Neural progenitor cell (in vitro differentiated cells): ENCODE data around the gene ELOVL6. TPM values are rescaled to one million over a fixed set of nuclear protein-coding genes. Genes with fewer than 3 reads are reported as not detected.
"Not testable (repeated sequence)": the region's sequence is repeated elsewhere in the genome, so short reads cannot be mapped to it uniquely, and the experiment has no call there.

Experiments
- DNase-seq: peaks from one replicate; pipeline ENCODE4 v3.0.0-alpha.2; 2016; ENCODE audit warnings: low spot score
- H2AFZ ChIP-seq: fragments of 200-600 bp; sonication (generic); replicated peaks from 2 replicates; pipeline ENCODE4 v1.6.1; 2016; ENCODE audit warnings: antibody characterized with exemption
- H3F3A ChIP-seq: fragments of 200-600 bp; sonication (generic); 2 replicates; pipeline ENCODE4 v1.6.1; 2016; ENCODE audit warnings: antibody characterized with exemption, low read depth
- H3K27ac ChIP-seq: fragments of 200-600 bp; sonication (generic); 2 replicates; pipeline ENCODE4 v1.5.1; 2016; ENCODE audit warnings: mild to moderate bottlenecking
- H3K27me3 ChIP-seq: fragments of 200-600 bp; sonication (generic); 2 replicates; pipeline ENCODE4 v1.6.1; 2016; ENCODE audit warnings: mild to moderate bottlenecking, moderate library complexity
- H3K36me3 ChIP-seq: fragments of 200-600 bp; sonication (generic); 2 replicates; pipeline ENCODE4 v1.5.1; 2016
- H3K4me1 ChIP-seq: fragments of 200-600 bp; sonication (generic); 2 replicates; pipeline ENCODE4 v1.6.1; 2016; ENCODE audit warnings: mixed run types
- H3K4me2 ChIP-seq: fragments of 200-600 bp; sonication (generic); 2 replicates; pipeline ENCODE4 v1.6.1; 2016
- H3K4me3 ChIP-seq: fragments of 200-600 bp; sonication (generic); 2 replicates; pipeline ENCODE4 v1.5.1; 2016
- H3K79me2 ChIP-seq: fragments of 200-600 bp; sonication (generic); 2 replicates; pipeline ENCODE4 v1.6.1; 2016; ENCODE audit warnings: low read depth
- H3K9ac ChIP-seq: fragments of 200-600 bp; sonication (generic); 2 replicates; pipeline ENCODE4 v1.6.1; 2016
- H3K9me3 ChIP-seq: fragments of 200-600 bp; sonication (generic); 2 replicates; pipeline ENCODE4 v1.5.1; 2016; ENCODE audit warnings: low read depth
- H4K20me1 ChIP-seq: fragments of 200-600 bp; sonication (generic); 2 replicates; pipeline ENCODE4 v1.6.1; 2016; ENCODE audit warnings: low read depth
- H3K27ac Mint-ChIP-seq: 3 replicates; pipeline ENCODE4 v1.8.0; 2021; ENCODE audit warnings: mixed read lengths
- H3K27me3 Mint-ChIP-seq: 2 replicates; pipeline ENCODE4 v1.8.0; 2022; ENCODE audit warnings: low read depth, mild to moderate bottlenecking, inconsistent platforms, moderate library complexity, mixed read lengths; ENCODE audit not compliant: insufficient read depth
- H3K36me3 Mint-ChIP-seq: 3 replicates; pipeline ENCODE4 v1.8.0; 2021; ENCODE audit warnings: mixed read lengths
- H3K4me1 Mint-ChIP-seq: 3 replicates; pipeline ENCODE4 v1.8.0; 2021; ENCODE audit warnings: mixed read lengths
- H3K4me3 Mint-ChIP-seq: 3 replicates; pipeline ENCODE4 v1.8.0; 2021; ENCODE audit warnings: mild to moderate bottlenecking, moderate library complexity, mixed read lengths
- H3K9me3 Mint-ChIP-seq: 3 replicates; pipeline ENCODE4 v1.8.0; 2020; ENCODE audit warnings: mixed read lengths
- EZH2 ChIP-seq: fragments of 200-600 bp; sonication (generic); IDR thresholded peaks from 2 replicates; pipeline ENCODE4 v1.6.1; 2017; ENCODE audit warnings: antibody characterized with exemption, mild to moderate bottlenecking, moderate library complexity
- EZH2phosphoT487 ChIP-seq: fragments of 200-600 bp; sonication (generic); IDR thresholded peaks from 2 replicates; pipeline ENCODE4 v1.6.1; 2017; ENCODE audit warnings: antibody characterized with exemption
- total RNA-seq: library from RNA; depleted of rRNA; stranded (reverse); fragments of >200 nt; gene quantifications from 2 replicates; pipeline ENCODE4 v1.2.3, GENCODE V29; 2015; ENCODE audit warnings: low replicate concordance
- TF ChIP-seq, protein P1 (sequence below): fragments of 200-600 bp; sonication (generic); IDR thresholded peaks from 2 replicates; pipeline ENCODE4 v1.5.1; 2017; ENCODE audit warnings: antibody characterized with exemption, mild to moderate bottlenecking

ELOVL6 gene
- total RNA-seq, 1 donor from 2014 or later = 54.4 TPM

DNA sequence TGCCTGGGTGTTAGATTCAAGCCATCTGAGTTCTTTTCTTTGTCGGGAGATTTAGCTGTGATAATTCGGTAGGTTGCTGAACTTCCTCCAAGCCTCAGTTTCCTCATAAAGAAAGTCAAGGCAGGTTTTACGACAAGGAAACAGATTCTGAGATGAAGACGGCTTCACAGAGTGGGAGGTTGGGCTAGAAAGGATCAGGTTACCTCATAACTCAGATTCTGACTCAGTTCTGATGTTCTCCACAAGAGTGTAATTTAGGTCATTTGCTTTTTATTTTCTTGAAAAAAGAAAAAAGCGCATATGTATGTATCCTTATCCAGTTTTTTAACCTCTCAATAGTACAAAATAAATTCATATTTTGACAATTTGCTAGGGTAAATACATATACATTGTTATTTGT lies 47.2 kb upstream of the ELOVL6 start:
- Histone ChIP-seq H4K20me1 (no peaks in the 10 kb centered on the region), H3K36me3 (no peaks in the 10 kb centered on the region), H3K9ac (no peak overlapping the region), H3K9me3 (no peaks in the 10 kb centered on the region), H3F3A (no peaks in the 10 kb centered on the region), H3K27ac (no peak overlapping the region), H3K4me1 (no peaks in the 10 kb centered on the region), H3K79me2 (no peaks in the 10 kb centered on the region), H3K27me3 (no peaks in the 10 kb centered on the region), H2AFZ (peak overlapping the region; percentile 55), H3K4me3 (no peak overlapping the region), H3K4me2 (no peak overlapping the region)
- Mint-ChIP-seq H3K27me3 (peaks cover 3% of the 10 kb centered on the region), H3K27ac (no peak overlapping the region), H3K4me3 (no peak overlapping the region), H3K36me3 (no peaks in the 10 kb centered on the region), H3K9me3 (no peaks in the 10 kb centered on the region), H3K4me1 (peaks cover 8% of the 10 kb centered on the region)
- no peak for TF ChIP-seq EZH2
- no peak for TF ChIP-seq EZH2phosphoT487
- TF ChIP-seq, protein P1, sequence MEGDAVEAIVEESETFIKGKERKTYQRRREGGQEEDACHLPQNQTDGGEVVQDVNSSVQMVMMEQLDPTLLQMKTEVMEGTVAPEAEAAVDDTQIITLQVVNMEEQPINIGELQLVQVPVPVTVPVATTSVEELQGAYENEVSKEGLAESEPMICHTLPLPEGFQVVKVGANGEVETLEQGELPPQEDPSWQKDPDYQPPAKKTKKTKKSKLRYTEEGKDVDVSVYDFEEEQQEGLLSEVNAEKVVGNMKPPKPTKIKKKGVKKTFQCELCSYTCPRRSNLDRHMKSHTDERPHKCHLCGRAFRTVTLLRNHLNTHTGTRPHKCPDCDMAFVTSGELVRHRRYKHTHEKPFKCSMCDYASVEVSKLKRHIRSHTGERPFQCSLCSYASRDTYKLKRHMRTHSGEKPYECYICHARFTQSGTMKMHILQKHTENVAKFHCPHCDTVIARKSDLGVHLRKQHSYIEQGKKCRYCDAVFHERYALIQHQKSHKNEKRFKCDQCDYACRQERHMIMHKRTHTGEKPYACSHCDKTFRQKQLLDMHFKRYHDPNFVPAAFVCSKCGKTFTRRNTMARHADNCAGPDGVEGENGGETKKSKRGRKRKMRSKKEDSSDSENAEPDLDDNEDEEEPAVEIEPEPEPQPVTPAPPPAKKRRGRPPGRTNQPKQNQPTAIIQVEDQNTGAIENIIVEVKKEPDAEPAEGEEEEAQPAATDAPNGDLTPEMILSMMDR = no peak
- no peak for DNase-seq

DNA sequence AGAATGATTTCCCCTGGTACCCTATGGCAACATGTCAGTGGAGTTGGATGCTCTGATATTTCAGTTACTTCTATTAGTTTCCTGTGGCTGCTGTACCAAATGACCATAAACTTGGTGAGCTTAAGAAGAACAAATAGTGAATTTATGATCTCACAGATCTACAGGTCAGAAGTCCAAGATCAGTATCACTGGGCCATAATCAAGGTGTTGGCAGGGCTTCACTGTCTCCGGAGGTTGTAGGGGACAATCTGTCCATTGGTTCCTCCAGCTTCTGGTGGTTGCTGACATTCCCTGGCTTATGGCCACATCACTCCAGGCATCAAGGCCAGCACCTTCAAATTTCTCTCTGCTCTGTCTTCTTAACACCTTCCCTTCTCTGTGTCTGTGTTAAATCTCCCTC lies 37.9 kb upstream of the ELOVL6 start:
- Histone ChIP-seq H2AFZ (no peak overlapping the region), H3K9ac (no peak overlapping the region), H4K20me1 (no peaks in the 10 kb centered on the region), H3K4me1 (no peaks in the 10 kb centered on the region), H3F3A (peaks cover 5% of the 10 kb centered on the region), H3K27me3 (no peaks in the 10 kb centered on the region), H3K79me2 (no peaks in the 10 kb centered on the region), H3K9me3 (no peaks in the 10 kb centered on the region), H3K4me3 (no peak overlapping the region), H3K4me2 (no peak overlapping the region), H3K36me3 (no peaks in the 10 kb centered on the region), H3K27ac (no peak overlapping the region)
- H3K27me3 Mint-ChIP-seq = peaks cover 5% of the 10 kb centered on the region
- no peak overlapping the region for H3K4me3 Mint-ChIP-seq
- TF ChIP-seq EZH2 (no peak), EZH2phosphoT487 (no peak)
- TF ChIP-seq, protein P1 = no peak
- H3K36me3 Mint-ChIP-seq = no peaks in the 10 kb centered on the region
- no peak for DNase-seq
- no peaks in the 10 kb centered on the region for H3K9me3 Mint-ChIP-seq
- H3K4me1 Mint-ChIP-seq = no peaks in the 10 kb centered on the region
- no peak overlapping the region for H3K27ac Mint-ChIP-seq

DNA sequence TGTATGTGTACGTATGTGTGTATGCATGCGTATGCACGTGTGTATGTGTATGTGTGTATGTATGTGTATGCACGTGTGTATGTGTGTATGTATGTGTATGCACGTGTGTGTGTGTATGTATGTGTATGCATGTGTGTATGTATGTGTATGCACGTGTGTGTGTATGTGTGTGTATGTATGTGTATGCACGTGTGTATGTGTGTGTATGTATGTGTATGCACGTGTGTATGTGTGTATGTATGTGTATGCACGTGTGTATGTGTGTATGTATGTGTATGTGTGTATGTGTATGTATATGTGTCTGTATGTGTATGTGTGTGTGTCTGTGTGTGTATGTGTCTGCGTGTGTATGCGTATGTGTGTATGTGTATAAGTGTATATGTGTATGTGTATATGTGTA lies 35.2 kb upstream of the ELOVL6 start:
- not testable (repeated sequence) for H3K4me3 ChIP-seq, H3K9me3 ChIP-seq, H3K9ac ChIP-seq, H3K27me3 Mint-ChIP-seq, H3K27ac Mint-ChIP-seq, H3K4me2 ChIP-seq, H3K36me3 Mint-ChIP-seq, H3K36me3 ChIP-seq, H3K4me1 Mint-ChIP-seq, H3K27me3 ChIP-seq, H3K27ac ChIP-seq, H4K20me1 ChIP-seq, DNase-seq, H3K9me3 Mint-ChIP-seq, H3K4me1 ChIP-seq, H3K79me2 ChIP-seq, H2AFZ ChIP-seq, H3F3A ChIP-seq, H3K4me3 Mint-ChIP-seq

DNA sequence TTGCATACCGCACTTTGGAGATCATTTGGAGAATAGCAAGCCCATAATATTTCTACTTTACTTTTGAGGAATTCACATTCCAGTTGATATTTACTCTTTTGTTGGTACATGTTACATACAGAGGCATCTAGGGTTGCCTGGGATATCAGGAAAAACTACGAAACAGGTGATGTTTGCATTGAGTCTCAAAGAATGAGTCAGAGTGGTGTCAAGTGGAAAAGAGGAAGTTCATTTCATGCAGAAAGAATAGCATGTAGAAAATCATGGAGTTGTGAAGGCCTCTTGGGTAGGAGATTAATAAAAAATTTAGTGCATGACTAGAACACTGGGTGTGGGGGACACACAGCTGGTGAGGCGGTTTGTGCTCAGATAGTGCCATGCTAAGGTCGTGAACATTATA lies 33.5 kb upstream of the ELOVL6 start:
- Histone ChIP-seq H3K4me3 (no peak overlapping the region), H3F3A (peaks cover 5% of the 10 kb centered on the region), H3K9ac (no peak overlapping the region), H3K27ac (no peak overlapping the region), H3K79me2 (no peaks in the 10 kb centered on the region), H4K20me1 (no peaks in the 10 kb centered on the region), H3K9me3 (no peaks in the 10 kb centered on the region), H2AFZ (no peak overlapping the region), H3K4me1 (no peaks in the 10 kb centered on the region), H3K36me3 (no peaks in the 10 kb centered on the region), H3K27me3 (no peaks in the 10 kb centered on the region), H3K4me2 (no peak overlapping the region)
- TF ChIP-seq, protein P1 = no peak
- TF ChIP-seq EZH2phosphoT487 (no peak), EZH2 (no peak)
- no peaks in the 10 kb centered on the region for H3K4me1 Mint-ChIP-seq
- no peak overlapping the region for H3K4me3 Mint-ChIP-seq
- no peaks in the 10 kb centered on the region for H3K36me3 Mint-ChIP-seq
- peak overlapping the region; percentile 4 for H3K27ac Mint-ChIP-seq
- DNase-seq = no peak
- H3K27me3 Mint-ChIP-seq = peaks cover 5% of the 10 kb centered on the region
- H3K9me3 Mint-ChIP-seq = no peaks in the 10 kb centered on the region
